Memory B cell (primary cell): ENCODE results near the gene P3R3URF.
A peak's percentile ranks its signal among the peaks of the same experiment; 100 is the strongest.

Experiments used
- ATAC-seq: fragments of 150-1000 bp; cut with Tn5 transposase; 2 replicates; pipeline ENCODE4 v1.10.0; 2021; ENCODE audit warnings: low read depth, mild to moderate bottlenecking, moderate library complexity
- DNase-seq, 2 donors: peaks; one replicate each; pipeline ENCODE4 v3.0.0; 2022; ENCODE audit warnings: low spot score in 2 of 2
- H3K27ac Mint-ChIP-seq: one replicate; pipeline ENCODE4 v1.8.0; 2022; ENCODE audit warnings: mild to moderate bottlenecking, moderate library complexity, mixed read lengths
- H3K27me3 Mint-ChIP-seq: one replicate; pipeline ENCODE4 v1.8.0; 2022; ENCODE audit warnings: mixed read lengths
- H3K36me3 Mint-ChIP-seq: one replicate; pipeline ENCODE4 v1.8.0; 2022; ENCODE audit warnings: mild to moderate bottlenecking, mixed read lengths
- H3K4me1 Mint-ChIP-seq: one replicate; pipeline ENCODE4 v1.8.0; 2022; ENCODE audit warnings: mixed read lengths
- H3K4me3 Mint-ChIP-seq: one replicate; pipeline ENCODE4 v1.8.0; 2022; ENCODE audit warnings: mild to moderate bottlenecking, moderate library complexity, mixed read lengths
- H3K9me3 Mint-ChIP-seq: one replicate; pipeline ENCODE4 v1.8.0; 2022; ENCODE audit warnings: mixed read lengths

P3R3URF gene

GRCh38 chr1:46148318-46148717 is 28.0 kb downstream of the P3R3URF start:
- Mint-ChIP-seq H3K4me1 (no peaks in the 10 kb centered on the region), H3K36me3 (no peaks in the 10 kb centered on the region), H3K4me3 (no peak overlapping the region), H3K27me3 (peaks cover 2% of the 10 kb centered on the region), H3K27ac (no peak overlapping the region), H3K9me3 (no peaks in the 10 kb centered on the region)
- ATAC-seq (no peak), DNase-seq (no peak)

- no peak for ATAC-seq
- Mint-ChIP-seq H3K4me3 (no peak overlapping the region), H3K27me3 (peaks cover 11% of the 10 kb centered on the region), H3K27ac (no peak overlapping the region), H3K4me1 (peaks cover 3% of the 10 kb centered on the region), H3K36me3 (no peaks in the 10 kb centered on the region), H3K9me3 (no peaks in the 10 kb centered on the region)
- DNase-seq = no peak
These were observed 38.4 kb downstream of the P3R3URF start for GRCh38 chr1:46137916-46138315.

GRCh38 chr1:46136711-46137110 is 39.6 kb downstream of the P3R3URF start:
- DNase-seq (no peak), ATAC-seq (no peak)
- Mint-ChIP-seq H3K4me3 (no peak overlapping the region), H3K27ac (no peak overlapping the region), H3K9me3 (no peaks in the 10 kb centered on the region), H3K4me1 (peaks cover 11% of the 10 kb centered on the region), H3K27me3 (peaks cover 12% of the 10 kb centered on the region), H3K36me3 (no peaks in the 10 kb centered on the region)

- peaks cover 15% of the 10 kb centered on the region for H3K27me3 Mint-ChIP-seq
- no peak overlapping the region for H3K27ac Mint-ChIP-seq
- peaks cover 14% of the 10 kb centered on the region for H3K4me1 Mint-ChIP-seq
- no peaks in the 10 kb centered on the region for H3K9me3 Mint-ChIP-seq
- no peak for ATAC-seq
- no peaks in the 10 kb centered on the region for H3K36me3 Mint-ChIP-seq
- DNase-seq = no peak
- no peak overlapping the region for H3K4me3 Mint-ChIP-seq
These were observed 41.5 kb downstream of the P3R3URF start for GRCh38 chr1:46134660-46135331.

GRCh38 chr1:46133781-46134350 is 42.4 kb downstream of the P3R3URF start:
- DNase-seq (no peak), ATAC-seq (no peak)
- no peaks in the 10 kb centered on the region for H3K36me3 Mint-ChIP-seq
- no peaks in the 10 kb centered on the region for H3K9me3 Mint-ChIP-seq
- no peak overlapping the region for H3K27ac Mint-ChIP-seq
- peaks cover 15% of the 10 kb centered on the region for H3K27me3 Mint-ChIP-seq
- H3K4me1 Mint-ChIP-seq = peaks cover 12% of the 10 kb centered on the region
- peak overlapping the region; percentile 93 for H3K4me3 Mint-ChIP-seq

- ATAC-seq (peak; percentile 44), DNase-seq (peak; percentile 4 to 41)
- Mint-ChIP-seq H3K9me3 (no peaks in the 10 kb centered on the region), H3K4me1 (peaks cover 12% of the 10 kb centered on the region), H3K36me3 (no peaks in the 10 kb centered on the region), H3K27me3 (peaks cover 16% of the 10 kb centered on the region), H3K27ac (peak overlapping the region; percentile 69), H3K4me3 (peak overlapping the region; percentile 93)
These were observed 43.1 kb downstream of the P3R3URF start for GRCh38 chr1:46133181-46133658.

- Mint-ChIP-seq H3K4me3 (peak within 1 kb of the TSS; percentile 93), H3K4me1 (peaks cover 12% of the 10 kb centered on the region), H3K27me3 (peaks cover 19% of the 10 kb centered on the region), H3K9me3 (no peaks in the 10 kb centered on the region), H3K36me3 (no peaks in the 10 kb centered on the region), H3K27ac (peak within 1 kb of the TSS; percentile 69)
- DNase-seq (peak; percentile 56 to 75), ATAC-seq (peak; percentile 85)
These were observed 43.6 kb downstream of the P3R3URF start, which contains the start of gene PIK3R3 for GRCh38 chr1:46132529-46133180. PIK3R3 (minus strand) TSS chr1:46132629; CDS start chr1:46131952, 677 bp downstream.

- no peaks in the 10 kb centered on the region for H3K36me3 Mint-ChIP-seq
- H3K27me3 Mint-ChIP-seq = peaks cover 19% of the 10 kb centered on the region
- DNase-seq (no peak), ATAC-seq (peak; percentile 24)
- H3K9me3 Mint-ChIP-seq = no peaks in the 10 kb centered on the region
- H3K27ac Mint-ChIP-seq = peak overlapping the region; percentile 69
- H3K4me1 Mint-ChIP-seq = peaks cover 12% of the 10 kb centered on the region
- H3K4me3 Mint-ChIP-seq = peak overlapping the region; percentile 93
These were observed 44.4 kb downstream of the P3R3URF start for GRCh38 chr1:46131712-46132528.

- peaks cover 12% of the 10 kb centered on the region for H3K4me1 Mint-ChIP-seq
- DNase-seq (no peak), ATAC-seq (no peak)
- no peak overlapping the region for H3K4me3 Mint-ChIP-seq
- H3K27ac Mint-ChIP-seq = no peak overlapping the region
- no peaks in the 10 kb centered on the region for H3K36me3 Mint-ChIP-seq
- peaks cover 17% of the 10 kb centered on the region for H3K27me3 Mint-ChIP-seq
- H3K9me3 Mint-ChIP-seq = no peaks in the 10 kb centered on the region
These were observed 45.2 kb downstream of the P3R3URF start for GRCh38 chr1:46131093-46131492.

GRCh38 chr1:46130606-46131005 is 45.7 kb downstream of the P3R3URF start:
- Mint-ChIP-seq H3K9me3 (no peaks in the 10 kb centered on the region), H3K4me3 (no peak overlapping the region), H3K27me3 (peaks cover 16% of the 10 kb centered on the region)

GRCh38 chr1:46130121-46130520 is 46.2 kb downstream of the P3R3URF start:
- no peak for DNase-seq
- ATAC-seq = no peak
- H3K4me1 Mint-ChIP-seq = peaks cover 12% of the 10 kb centered on the region
- no peaks in the 10 kb centered on the region for H3K9me3 Mint-ChIP-seq
- no peak overlapping the region for H3K4me3 Mint-ChIP-seq
- H3K27ac Mint-ChIP-seq = no peak overlapping the region
- peaks cover 16% of the 10 kb centered on the region for H3K27me3 Mint-ChIP-seq
- no peaks in the 10 kb centered on the region for H3K36me3 Mint-ChIP-seq

More at GRCh38 chr1:46130606-46131005, 45.7 kb downstream of the P3R3URF start:
- H3K27ac Mint-ChIP-seq = no peak overlapping the region
- ATAC-seq = no peak
- DNase-seq = no peak
- peaks cover 12% of the 10 kb centered on the region for H3K4me1 Mint-ChIP-seq
- no peaks in the 10 kb centered on the region for H3K36me3 Mint-ChIP-seq

GRCh38 chr1:46128344-46128743 is 47.9 kb downstream of the P3R3URF start:
- ATAC-seq = no peak
- H3K4me3 Mint-ChIP-seq = no peak overlapping the region

More at GRCh38 chr1:46128344-46128743, 47.9 kb downstream of the P3R3URF start:
- no peak for DNase-seq
- H3K36me3 Mint-ChIP-seq = no peaks in the 10 kb centered on the region
- peaks cover 14% of the 10 kb centered on the region for H3K27me3 Mint-ChIP-seq
- no peak overlapping the region for H3K27ac Mint-ChIP-seq
- H3K9me3 Mint-ChIP-seq = no peaks in the 10 kb centered on the region
- H3K4me1 Mint-ChIP-seq = peaks cover 12% of the 10 kb centered on the region
